ENCODE measurements around the gene C1orf21. TPM values are rescaled to one million over a fixed set of nuclear protein-coding genes. Genes with fewer than 3 reads are reported as not detected.

Gene C1orf21
- total and polyA plus RNA-seq, 2 donors (not counting 1 experiment from before 2014, with no cell fraction given), result 53.0 to 95.4 TPM

DNA sequence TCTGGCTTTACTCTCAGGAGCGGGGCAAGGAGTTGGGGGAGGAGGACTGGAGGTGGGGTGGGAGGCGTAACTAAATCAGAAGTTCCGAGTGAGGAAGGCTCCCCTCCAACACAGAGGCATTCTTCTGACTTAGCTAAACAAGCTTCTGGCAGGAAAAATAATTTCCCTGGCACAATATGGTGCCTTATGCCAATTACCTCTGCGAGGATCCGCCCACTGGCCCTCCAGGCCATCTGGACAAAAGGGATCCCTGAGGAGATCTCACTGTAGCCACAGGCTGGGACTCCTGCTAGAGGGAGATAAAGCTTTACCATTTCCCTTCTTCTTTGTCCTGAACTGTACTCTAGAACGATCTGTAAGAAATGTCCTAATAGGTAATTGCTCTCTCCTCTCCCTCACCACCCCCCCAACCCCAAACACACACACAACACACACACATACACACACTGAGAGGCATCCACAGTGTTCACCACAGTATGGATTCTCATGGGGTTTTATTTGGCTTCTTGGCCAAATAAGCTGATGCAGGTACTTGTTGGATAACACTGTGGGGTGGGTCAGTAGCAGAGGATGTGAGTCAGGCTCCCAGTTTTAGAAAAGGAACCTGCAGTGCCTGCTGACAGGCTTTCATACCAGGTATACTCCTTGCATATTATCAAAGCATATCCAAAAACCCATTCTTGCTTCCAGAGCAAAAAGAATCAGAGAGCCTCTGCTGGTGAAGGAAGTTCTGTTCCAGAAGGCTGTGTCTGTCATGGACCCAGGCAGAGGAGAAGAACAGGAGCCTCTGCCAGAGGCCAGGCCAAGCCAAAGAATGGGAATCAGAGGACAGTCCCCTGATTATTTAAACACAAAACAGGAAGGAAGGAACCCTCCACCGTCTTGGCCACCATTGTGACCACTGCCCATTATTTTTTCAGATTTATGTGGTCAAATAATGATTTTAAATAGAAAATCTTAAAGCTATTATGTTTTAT, 169.1 kb downstream of the C1orf21 start:
- Histone ChIP-seq H3K27ac (ENCODE audit: insufficient read depth, low read length) (no peak overlapping the region), H3K4me1 (ENCODE audit: control insufficient read depth, extremely low read depth, insufficient read depth, low read length) (no peaks in the 10 kb centered on the region), H3K4me2 (ENCODE audit: extremely low read depth, insufficient read depth, low read length) (no peak overlapping the region), H2AFZ (ENCODE audit: low read length) (no peak overlapping the region), H3K9me3 (ENCODE audit: control insufficient read depth, insufficient read depth, low read depth, low read length) (no peaks in the 10 kb centered on the region), H3K79me2 (ENCODE audit: control insufficient read depth, insufficient read depth, low read length) (no peaks in the 10 kb centered on the region), H3K27me3 (ENCODE audit: control insufficient read depth, insufficient read depth, low read length) (no peaks in the 10 kb centered on the region), H3K4me3 (replicated peaks in 1 of 4; ENCODE audit: control extremely low read depth in 1 of 4, insufficient read depth in 1 of 4, low read depth in 3 of 4, low read length in 4 of 4) (no peak overlapping the region), H3K36me3 (ENCODE audit: control insufficient read depth, insufficient read depth, low read length) (no peaks in the 10 kb centered on the region), H4K20me1 (ENCODE audit: control insufficient read depth, extremely low read depth, insufficient read depth, low read length) (no peaks in the 10 kb centered on the region), H3K9ac (ENCODE audit: insufficient read depth, low read length) (no peak overlapping the region)
- no peak for TF ChIP-seq CTCF (conservative IDR thresholded peaks at IDR 0.05 in 1 of 2, IDR thresholded peaks at IDR 0.05 in 1 of 2; ENCODE audit: low read depth in 1 of 2, low read length in 2 of 2)
- TF ChIP-seq EZH2 (IDR thresholded peaks at IDR 0.05; ENCODE audit: low read length, missing control alignments), result no peak
- no peak for DNase-seq (ENCODE audit: low read depth in 2 of 2)

GRCh38 chr1:184556665-184557064, 169.8 kb downstream of the C1orf21 start:
- H3K79me2 ChIP-seq (ENCODE audit: control insufficient read depth, insufficient read depth, low read length), result no peaks in the 10 kb centered on the region
- no peak overlapping the region for H3K27ac ChIP-seq (ENCODE audit: insufficient read depth, low read length)
- H3K4me2 ChIP-seq (ENCODE audit: extremely low read depth, insufficient read depth, low read length), result no peak overlapping the region
- H3K4me1 ChIP-seq (ENCODE audit: control insufficient read depth, extremely low read depth, insufficient read depth, low read length), result no peaks in the 10 kb centered on the region
- H3K9ac ChIP-seq (ENCODE audit: insufficient read depth, low read length), result no peak overlapping the region
- H3K36me3 ChIP-seq (ENCODE audit: control insufficient read depth, insufficient read depth, low read length), result no peaks in the 10 kb centered on the region
- H4K20me1 ChIP-seq (ENCODE audit: control insufficient read depth, extremely low read depth, insufficient read depth, low read length), result no peaks in the 10 kb centered on the region
- H3K27me3 ChIP-seq (ENCODE audit: control insufficient read depth, insufficient read depth, low read length), result no peaks in the 10 kb centered on the region
- H2AFZ ChIP-seq (ENCODE audit: low read length), result no peak overlapping the region
- TF ChIP-seq CTCF (conservative IDR thresholded peaks at IDR 0.05 in 1 of 2, IDR thresholded peaks at IDR 0.05 in 1 of 2; ENCODE audit: low read depth in 1 of 2, low read length in 2 of 2), result no peak
- TF ChIP-seq EZH2 (IDR thresholded peaks at IDR 0.05; ENCODE audit: low read length, missing control alignments), result no peak
- no peaks in the 10 kb centered on the region for H3K9me3 ChIP-seq (ENCODE audit: control insufficient read depth, insufficient read depth, low read depth, low read length)
- no peak for DNase-seq (ENCODE audit: low read depth in 2 of 2)
- no peak overlapping the region for H3K4me3 ChIP-seq (replicated peaks in 1 of 4; ENCODE audit: control extremely low read depth in 1 of 4, insufficient read depth in 1 of 4, low read depth in 3 of 4, low read length in 4 of 4)

- no peak overlapping the region for H2AFZ ChIP-seq (ENCODE audit: low read length)
- H3K4me3 ChIP-seq (replicated peaks in 1 of 4; ENCODE audit: control extremely low read depth in 1 of 4, insufficient read depth in 1 of 4, low read depth in 3 of 4, low read length in 4 of 4), result no peak overlapping the region
- peaks cover 3% of the 10 kb centered on the region for H3K4me1 ChIP-seq (ENCODE audit: control insufficient read depth, extremely low read depth, insufficient read depth, low read length)
- H3K79me2 ChIP-seq (ENCODE audit: control insufficient read depth, insufficient read depth, low read length), result no peaks in the 10 kb centered on the region
- DNase-seq (ENCODE audit: low read depth in 2 of 2), result no peak
- no peaks in the 10 kb centered on the region for H3K27me3 ChIP-seq (ENCODE audit: control insufficient read depth, insufficient read depth, low read length)
- H3K9ac ChIP-seq (ENCODE audit: insufficient read depth, low read length), result no peak overlapping the region
- no peaks in the 10 kb centered on the region for H4K20me1 ChIP-seq (ENCODE audit: control insufficient read depth, extremely low read depth, insufficient read depth, low read length)
- H3K9me3 ChIP-seq (ENCODE audit: control insufficient read depth, insufficient read depth, low read depth, low read length), result no peaks in the 10 kb centered on the region
- H3K4me2 ChIP-seq (ENCODE audit: extremely low read depth, insufficient read depth, low read length), result no peak overlapping the region
- H3K27ac ChIP-seq (ENCODE audit: insufficient read depth, low read length), result no peak overlapping the region
- H3K36me3 ChIP-seq (ENCODE audit: control insufficient read depth, insufficient read depth, low read length), result no peaks in the 10 kb centered on the region
- TF ChIP-seq EZH2 (IDR thresholded peaks at IDR 0.05; ENCODE audit: low read length, missing control alignments) (no peak), CTCF (conservative IDR thresholded peaks at IDR 0.05 in 1 of 2, IDR thresholded peaks at IDR 0.05 in 1 of 2; ENCODE audit: low read depth in 1 of 2, low read length in 2 of 2) (no peak)
These were observed 170.9 kb downstream of the C1orf21 start for GRCh38 chr1:184557423-184558347.

Measured in fibroblast of lung (primary cell).